ENCODE data around the gene SLC26A4.
A peak's percentile ranks its signal among the peaks of the same experiment; 100 is the strongest.

Gene SLC26A4

GRCh38 chr7:107697321-107698049 lies 36.9 kb downstream of the SLC26A4 start:
- DNase-seq: no peak

- no peak for DNase-seq
Observed at GRCh38 chr7:107700570-107700969, 39.9 kb downstream of the SLC26A4 start.

- DNase-seq: no peak
Observed at GRCh38 chr7:107701191-107701590, 40.6 kb downstream of the SLC26A4 start.

- DNase-seq: no peak
Observed at GRCh38 chr7:107703219-107703618, 42.6 kb downstream of the SLC26A4 start.

- DNase-seq: no peak
Observed at GRCh38 chr7:107703872-107704271, 43.2 kb downstream of the SLC26A4 start.

GRCh38 chr7:107708956-107709355 lies 48.3 kb downstream of the SLC26A4 start:
- no peak for DNase-seq

GRCh38 chr7:107711301-107711700 lies 50.7 kb downstream of the SLC26A4 start:
- DNase-seq: peak in 1 of 2 experiments; percentile 57

- DNase-seq: peak; percentile 86 to 92
Observed at GRCh38 chr7:107712025-107712424, 51.4 kb downstream of the SLC26A4 start.

GRCh38 chr7:107712896-107713295 lies 52.3 kb downstream of the SLC26A4 start:
- no peak for DNase-seq

- no peak for DNase-seq
Observed at GRCh38 chr7:107715531-107715930, 54.9 kb downstream of the SLC26A4 start.

- no peak for DNase-seq
Observed at GRCh38 chr7:107718456-107719193, 58.0 kb downstream of the SLC26A4 start.

- no peak for DNase-seq
Observed at GRCh38 chr7:107721286-107721685, 60.7 kb downstream of the SLC26A4 start.

- no peak for DNase-seq
Observed at GRCh38 chr7:107723255-107723654, 62.6 kb downstream of the SLC26A4 start.

- DNase-seq: peak in 1 of 2 experiments; percentile 16
Observed at GRCh38 chr7:107725138-107725740, 64.6 kb downstream of the SLC26A4 start.

- no peak for DNase-seq
Observed at GRCh38 chr7:107726356-107727130, 65.9 kb downstream of the SLC26A4 start.

GRCh38 chr7:107728276-107728675 lies 67.6 kb downstream of the SLC26A4 start:
- DNase-seq: no peak

GRCh38 chr7:107742678-107743566 lies 82.3 kb downstream of the SLC26A4 start:
- peak in 1 of 2 experiments; percentile 56 for DNase-seq

GRCh38 chr7:107743567-107744344 lies 83.1 kb downstream of the SLC26A4 start, which contains the start of gene CBLL1:
CBLL1 (plus strand) TSS chr7:107744142; CDS start chr7:107744164, 22 bp downstream.
- DNase-seq: peak; percentile 95 to 97

- no peak for DNase-seq
Observed at GRCh38 chr7:107744345-107744750, 83.7 kb downstream of the SLC26A4 start.

- DNase-seq: no peak
Observed at GRCh38 chr7:107746006-107746405, 85.4 kb downstream of the SLC26A4 start.

GRCh38 chr7:107751113-107751512 lies 90.5 kb downstream of the SLC26A4 start:
- no peak for DNase-seq
